Hepatocyte (in vitro differentiated cells): ENCODE measurements around the gene DSPP. TPM values are rescaled to one million over a fixed set of nuclear protein-coding genes. Genes with fewer than 3 reads are reported as not detected.

Experiments
- DNase-seq: peaks from one replicate; pipeline ENCODE4 v3.0.0-alpha.2; 2016; ENCODE audit warnings: low spot score
- H2AFZ ChIP-seq: fragments of 200-600 bp; sonication (generic); 2 replicates; pipeline ENCODE4 v1.6.0; 2016; ENCODE audit warnings: antibody characterized with exemption, mild to moderate bottlenecking
- H3K27ac ChIP-seq: fragments of 200-600 bp; sonication (generic); 2 replicates; pipeline ENCODE4 v1.5.1; 2016; ENCODE audit warnings: mild to moderate bottlenecking
- H3K27me3 ChIP-seq: fragments of 200-600 bp; sonication (generic); 2 replicates; pipeline ENCODE4 v1.6.1; 2016
- H3K36me3 ChIP-seq: fragments of 200-600 bp; sonication (generic); replicated peaks from 2 replicates; pipeline ENCODE4 v1.5.1; 2016; ENCODE audit warnings: low read depth; ENCODE audit not compliant: insufficient read depth
- H3K4me1 ChIP-seq: fragments of 200-600 bp; sonication (generic); 2 replicates; pipeline ENCODE4 v1.5.1; 2016; ENCODE audit warnings: mild to moderate bottlenecking, moderate library complexity; ENCODE audit not compliant: insufficient read depth
- H3K4me2 ChIP-seq: fragments of 200-600 bp; sonication (generic); 2 replicates; pipeline ENCODE4 v1.6.0; 2016
- H3K4me3 ChIP-seq: fragments of 200-600 bp; sonication (generic); 2 replicates; pipeline ENCODE4 v1.5.1; 2016; ENCODE audit warnings: mild to moderate bottlenecking
- H3K79me2 ChIP-seq: fragments of 200-600 bp; sonication (generic); 2 replicates; pipeline ENCODE4 v1.6.0; 2017; ENCODE audit warnings: mild to moderate bottlenecking
- H3K9me2 ChIP-seq: fragments of 200-600 bp; sonication (generic); replicated peaks from 2 replicates; pipeline ENCODE4 v1.6.0; 2017; ENCODE audit warnings: mild to moderate bottlenecking; ENCODE audit not compliant: insufficient read depth
- H3K9me3 ChIP-seq: fragments of 200-600 bp; sonication (generic); 2 replicates; pipeline ENCODE4 v1.5.1; 2016; ENCODE audit warnings: low read depth, mild to moderate bottlenecking
- H4K20me1 ChIP-seq: fragments of 200-600 bp; sonication (generic); 2 replicates; pipeline ENCODE4 v1.6.0; 2016; ENCODE audit warnings: mild to moderate bottlenecking; ENCODE audit not compliant: insufficient read depth, poor library complexity, severe bottlenecking
- CTCF ChIP-seq: fragments of 200-600 bp; sonication (generic); IDR thresholded peaks from 2 replicates; pipeline ENCODE4 v1.5.1; 2016; ENCODE audit warnings: antibody characterized with exemption, mild to moderate bottlenecking; ENCODE audit not compliant: poor library complexity
- EZH2 ChIP-seq: fragments of 200-600 bp; sonication (generic); IDR thresholded peaks from 2 replicates; pipeline ENCODE4 v1.6.1; 2016; ENCODE audit warnings: antibody characterized with exemption, mild to moderate bottlenecking, borderline replicate concordance
- EZH2phosphoT487 ChIP-seq: fragments of 200-600 bp; sonication (generic); IDR thresholded peaks from one replicate; pipeline ENCODE4 v1.6.1; 2018; ENCODE audit warnings: antibody characterized with exemption, mild to moderate bottlenecking, low read depth, moderate library complexity; ENCODE audit not compliant: unreplicated experiment, severe bottlenecking
- WGBS: methylation state at CpG from one replicate; pipeline ENCODE4 v1.1.6; 2016; ENCODE audit warnings: low lambda C conversion rate; ENCODE audit errors: missing lambda C conversion rate; 5-methylcytosine and 5-hydroxymethylcytosine counted together
- polyA plus RNA-seq: library from polyadenylated mRNA; unstranded; fragments of >200 nt; fragmentation: Nextera tagmentation; extraction: Ambion mirVana; gene quantifications from 2 replicates; pipeline ENCODE4 v1.2.1, GENCODE V29; 2016
- total RNA-seq: library from RNA; depleted of rRNA; stranded (reverse); fragments of >200 nt; gene quantifications from 2 replicates; pipeline ENCODE4 v1.2.3, GENCODE V29; 2014

Gene DSPP
- total and polyA plus RNA-seq, 2 experiments from 2014 or later = not detected

GRCh38 chr4:87649980-87650379 is 41.7 kb downstream of the DSPP start, which contains the start of gene DMP1:
TSS of gene DMP1 (plus strand) at chr4:87650280. CDS start at chr4:87656493, 6,213 bp downstream.
- Histone ChIP-seq H3K79me2 (no peaks in the 10 kb centered on the region), H3K4me1 (no peaks in the 10 kb centered on the region), H3K36me3 (no peaks in the 10 kb centered on the region), H3K27ac (no peak within 1 kb of the TSS), H3K4me2 (no peak within 1 kb of the TSS), H3K9me2 (no peaks in the 10 kb centered on the region), H4K20me1 (no peaks in the 10 kb centered on the region), H3K4me3 (no peak within 1 kb of the TSS), H3K9me3 (no peaks in the 10 kb centered on the region), H2AFZ (no peak within 1 kb of the TSS), H3K27me3 (no peaks in the 10 kb centered on the region)
- TF ChIP-seq CTCF (no peak), EZH2 (no peak), EZH2phosphoT487 (no peak)
- DNase-seq = no peak
- 88% methylated on average over 3 of the region's 3 CpGs for WGBS

GRCh38 chr4:87650938-87651337 is 42.6 kb downstream of the DSPP start:
- H3K9me3 ChIP-seq = no peaks in the 10 kb centered on the region

GRCh38 chr4:87651941-87652340 is 43.6 kb downstream of the DSPP start:
- 96% methylated on average over 3 of the region's 3 CpGs for WGBS
- H3K4me3 ChIP-seq = no peak overlapping the region
- no peaks in the 10 kb centered on the region for H3K9me2 ChIP-seq
- H4K20me1 ChIP-seq = no peaks in the 10 kb centered on the region
- H2AFZ ChIP-seq = no peak overlapping the region
- no peak overlapping the region for H3K27ac ChIP-seq
- H3K79me2 ChIP-seq = no peaks in the 10 kb centered on the region
- DNase-seq = no peak
- no peaks in the 10 kb centered on the region for H3K9me3 ChIP-seq
- no peaks in the 10 kb centered on the region for H3K36me3 ChIP-seq
- TF ChIP-seq CTCF (no peak), EZH2phosphoT487 (no peak), EZH2 (no peak)
- no peak overlapping the region for H3K4me2 ChIP-seq
- no peaks in the 10 kb centered on the region for H3K27me3 ChIP-seq
- no peaks in the 10 kb centered on the region for H3K4me1 ChIP-seq

More at GRCh38 chr4:87650938-87651337, 42.6 kb downstream of the DSPP start:
- Histone ChIP-seq H3K9me2 (no peaks in the 10 kb centered on the region), H3K4me1 (no peaks in the 10 kb centered on the region), H3K4me3 (no peak overlapping the region), H3K79me2 (no peaks in the 10 kb centered on the region), H2AFZ (no peak overlapping the region), H4K20me1 (no peaks in the 10 kb centered on the region), H3K27ac (no peak overlapping the region), H3K27me3 (no peaks in the 10 kb centered on the region), H3K36me3 (no peaks in the 10 kb centered on the region), H3K4me2 (no peak overlapping the region)
- DNase-seq = no peak
- WGBS = 99% methylated on average over 2 of the region's 2 CpGs
- no peak for TF ChIP-seq EZH2phosphoT487
- no peak for TF ChIP-seq EZH2
- TF ChIP-seq CTCF = no peak
